HG03060 (cell line): Measurements from ENCODE around the gene CCDC28B.
"Not testable (repeated sequence)": the region's sequence is repeated elsewhere in the genome, so short reads cannot be mapped to it uniquely, and the experiment has no call there.

Experiments used
- ATAC-seq: cut with Tn5 transposase; IDR thresholded peaks from one replicate; pipeline ENCODE4 v1.9.1; 2021; ENCODE audit warnings: low read depth, moderate number of reproducible peaks; ENCODE audit not compliant: unreplicated experiment

CCDC28B gene

DNA sequence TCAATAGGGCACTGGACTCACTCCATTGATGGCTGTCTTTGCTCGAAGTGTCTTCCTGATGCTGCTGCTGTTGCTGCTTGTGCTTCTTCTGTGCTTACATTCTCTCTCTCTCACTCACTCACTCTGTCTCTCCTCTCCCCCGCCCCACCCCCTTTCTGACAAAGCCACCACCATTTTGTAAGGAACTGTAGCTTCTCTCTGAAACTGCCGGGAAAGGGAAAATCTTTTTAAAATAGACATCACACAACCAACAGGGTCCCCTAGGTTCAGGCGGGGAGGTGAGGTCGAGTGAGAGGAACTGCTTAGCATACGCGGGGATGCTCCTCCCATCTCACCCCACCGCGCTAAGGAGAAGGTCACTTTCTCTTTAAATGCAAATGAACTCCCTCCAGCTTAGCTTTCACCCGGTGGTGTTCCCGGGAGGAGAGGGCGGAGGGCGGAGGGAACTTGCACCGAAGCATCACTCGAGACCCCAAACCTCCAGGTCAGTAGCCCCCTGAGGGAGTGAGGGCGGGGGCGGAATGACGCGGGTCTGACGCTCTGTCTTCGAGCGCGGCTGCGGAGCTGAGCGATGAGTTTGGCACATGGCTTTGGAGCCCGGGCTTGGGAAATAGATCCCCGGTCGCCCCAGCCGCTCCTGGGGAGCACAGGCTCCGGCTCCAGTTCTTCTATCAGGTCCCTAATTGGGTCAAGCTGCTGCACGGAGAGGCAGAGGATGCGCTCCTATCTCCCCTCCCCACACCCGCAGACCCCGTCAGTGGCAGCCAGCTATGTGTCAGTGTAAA, at the start of gene CCDC28B:
Gene CCDC28B (plus strand): TSS at position 370 of the 785 bp plus-strand sequence. CDS start 1,341 bp downstream, outside the sequence.
- no peak for ATAC-seq

- ATAC-seq: no peak
Measured at GRCh38 chr1:32150847-32151246, 49.5 kb upstream of the CCDC28B start.

- ATAC-seq: no peak
Measured at GRCh38 chr1:32151319-32151787, 49.0 kb upstream of the CCDC28B start.

- ATAC-seq: no peak
Measured at GRCh38 chr1:32159189-32159588, 41.2 kb upstream of the CCDC28B start.

DNA sequence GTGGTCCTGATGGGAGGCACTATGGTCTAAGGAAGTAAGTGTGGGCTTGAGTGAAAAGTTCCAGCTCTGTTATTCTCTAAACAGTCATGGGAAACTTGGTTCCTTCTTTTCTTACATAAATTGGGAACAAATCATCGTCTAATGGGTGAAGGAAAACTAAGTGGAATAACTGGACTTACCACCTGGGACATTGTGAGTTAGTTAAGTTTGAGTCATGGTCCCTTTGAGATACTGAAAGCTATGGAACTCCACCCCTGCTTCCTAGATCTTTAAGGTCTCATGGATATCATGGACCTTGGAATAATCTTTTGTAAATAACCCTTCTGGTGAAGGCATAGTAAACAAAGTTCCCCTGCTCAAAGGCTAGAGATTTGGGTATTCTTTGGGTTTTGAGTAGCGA, 37.0 kb upstream of the CCDC28B start:
- no peak for ATAC-seq

DNA sequence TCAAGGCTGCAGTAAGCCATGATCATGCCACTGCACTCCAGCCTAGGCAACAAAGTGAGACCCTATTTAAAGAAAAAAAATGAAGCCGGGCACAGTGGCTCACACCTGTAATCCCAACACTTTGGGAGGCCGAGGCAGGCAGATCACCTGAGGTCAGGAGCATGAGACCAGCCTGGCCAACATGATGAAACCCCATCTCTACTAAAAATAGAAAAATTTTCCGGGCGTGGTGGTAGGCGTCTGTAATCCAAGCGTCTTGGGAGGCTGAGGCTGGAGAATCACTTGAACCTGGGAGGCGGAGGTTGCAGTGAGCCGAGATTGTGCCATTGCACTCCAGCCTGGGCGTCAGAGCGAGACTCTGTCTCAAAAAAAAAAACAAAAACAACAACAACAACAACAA, 34.8 kb upstream of the CCDC28B start:
- ATAC-seq: not testable (repeated sequence)

DNA sequence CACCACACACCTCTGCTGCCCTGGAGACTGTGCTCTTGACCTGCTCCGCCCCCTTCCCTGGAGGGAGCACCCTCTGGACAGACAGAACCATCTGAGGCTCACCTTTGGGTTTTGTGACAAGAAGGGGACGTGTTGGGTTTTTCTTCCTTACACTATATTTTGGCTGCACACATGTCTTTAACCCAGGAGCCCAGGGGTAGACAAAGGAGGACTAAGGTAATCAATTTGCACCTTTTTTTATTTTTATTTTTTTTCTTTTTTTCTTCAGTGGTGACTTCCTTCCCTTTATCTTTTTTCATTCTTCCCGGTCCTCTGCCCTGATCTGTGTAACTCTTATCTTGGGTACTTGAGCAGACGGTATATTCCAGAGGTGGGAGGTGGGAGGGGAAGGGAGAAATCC, 29.4 kb upstream of the CCDC28B start:
- no peak for ATAC-seq

DNA sequence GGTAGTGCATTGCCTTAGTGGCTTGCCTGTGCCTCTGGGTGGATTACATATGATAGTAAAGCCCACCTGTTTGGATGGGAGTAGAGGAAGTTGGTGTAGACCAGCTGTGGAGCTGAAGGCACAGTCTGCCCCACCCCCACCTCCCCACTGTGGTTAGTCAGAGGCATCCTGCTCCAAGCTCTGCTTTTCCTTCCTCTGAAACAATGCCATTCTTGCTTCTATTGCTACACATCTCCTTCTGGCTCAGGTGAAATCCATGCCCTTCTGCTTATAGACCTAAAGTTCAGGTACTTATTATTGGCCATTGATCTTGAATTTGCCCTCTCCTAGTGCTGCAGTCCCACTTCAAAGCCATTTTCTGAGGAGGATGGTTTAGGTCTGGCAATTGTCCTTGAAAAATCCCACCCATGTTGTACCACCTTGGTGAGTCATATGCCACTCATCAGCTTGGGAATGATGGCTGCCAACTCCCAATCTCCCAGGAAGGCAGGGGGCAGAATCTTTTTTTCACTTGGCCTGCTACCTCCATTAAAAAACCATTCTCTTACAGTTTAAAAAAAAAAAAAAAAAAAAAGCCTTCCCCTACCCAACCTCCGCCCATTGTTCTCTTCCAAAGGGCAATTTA, 27.7 kb upstream of the CCDC28B start:
- no peak for ATAC-seq

- no peak for ATAC-seq
Measured at GRCh38 chr1:32178380-32179192, 21.8 kb upstream of the CCDC28B start.

DNA sequence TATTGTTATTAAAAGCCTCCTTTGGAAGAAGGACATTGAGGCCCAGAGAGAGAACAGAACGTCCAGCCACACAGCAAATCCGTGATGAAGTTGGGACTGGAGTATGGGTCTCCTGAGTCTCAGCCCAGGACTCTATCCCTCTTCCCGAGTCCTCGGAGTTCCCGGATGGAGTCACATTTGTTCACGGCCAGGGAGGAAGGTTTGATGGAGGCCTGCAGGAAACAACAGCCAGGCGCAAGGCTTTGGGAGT, 21.3 kb upstream of the CCDC28B start:
- no peak for ATAC-seq

GRCh38 chr1:32179443-32180185, 20.8 kb upstream of the CCDC28B start, which contains the start of gene TXLNA:
TXLNA (plus strand) TSS chr1:32179675; CDS start chr1:32180346, 671 bp downstream.
- peak; percentile 68 for ATAC-seq

DNA sequence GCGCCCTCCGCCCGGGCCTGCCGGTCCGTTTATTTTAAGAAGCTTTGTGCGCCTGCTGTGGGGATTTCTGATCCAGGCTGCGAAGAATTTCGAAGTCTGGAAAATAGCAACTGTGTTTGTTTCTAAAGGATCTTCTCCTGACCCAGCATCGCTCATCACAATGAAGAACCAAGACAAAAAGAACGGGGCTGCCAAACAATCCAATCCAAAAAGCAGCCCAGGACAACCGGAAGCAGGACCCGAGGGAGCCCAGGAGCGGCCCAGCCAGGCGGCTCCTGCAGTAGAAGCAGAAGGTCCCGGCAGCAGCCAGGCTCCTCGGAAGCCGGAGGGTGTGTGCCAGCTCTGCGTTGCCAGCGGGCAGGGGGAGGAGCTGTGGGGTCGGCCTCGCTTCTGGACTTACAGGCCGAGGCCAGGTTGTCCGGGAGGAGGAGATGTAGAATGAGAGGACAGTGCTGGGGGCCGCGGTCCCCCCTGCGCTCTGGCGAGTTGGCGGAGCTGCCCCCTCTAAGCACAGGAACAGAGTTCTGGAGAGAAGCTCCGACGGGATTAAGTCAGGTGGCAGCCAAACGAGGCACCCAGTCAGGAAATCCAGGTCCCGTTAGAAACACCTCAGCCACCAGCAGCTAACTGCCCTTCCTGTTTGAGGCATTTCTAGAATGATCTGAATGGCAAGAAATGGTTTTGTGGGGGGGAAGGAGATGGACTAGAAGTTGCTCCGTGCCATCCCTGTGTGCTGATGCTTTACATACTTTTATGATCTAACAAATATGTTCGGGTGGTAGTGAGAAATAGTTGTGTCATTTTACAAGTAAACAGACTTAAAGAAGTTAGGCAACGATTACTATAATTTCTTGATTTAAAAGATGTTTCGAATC, 20.0 kb upstream of the CCDC28B start:
- no peak for ATAC-seq

DNA sequence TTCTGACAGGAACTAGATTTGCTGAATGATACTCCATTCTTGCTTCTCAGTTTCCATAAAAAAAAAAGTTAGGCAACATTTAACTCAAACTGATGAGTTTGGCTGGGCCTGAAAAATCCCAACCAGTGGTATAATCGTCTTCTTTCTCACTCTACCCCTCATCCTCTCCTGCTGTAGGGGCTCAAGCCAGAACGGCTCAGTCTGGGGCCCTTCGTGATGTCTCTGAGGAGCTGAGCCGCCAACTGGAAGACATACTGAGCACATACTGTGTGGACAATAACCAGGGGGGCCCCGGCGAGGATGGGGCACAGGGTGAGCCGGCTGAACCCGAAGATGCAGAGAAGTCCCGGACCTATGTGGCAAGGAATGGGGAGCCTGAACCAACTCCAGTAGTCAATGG, 19.3 kb upstream of the CCDC28B start:
- ATAC-seq: no peak

DNA sequence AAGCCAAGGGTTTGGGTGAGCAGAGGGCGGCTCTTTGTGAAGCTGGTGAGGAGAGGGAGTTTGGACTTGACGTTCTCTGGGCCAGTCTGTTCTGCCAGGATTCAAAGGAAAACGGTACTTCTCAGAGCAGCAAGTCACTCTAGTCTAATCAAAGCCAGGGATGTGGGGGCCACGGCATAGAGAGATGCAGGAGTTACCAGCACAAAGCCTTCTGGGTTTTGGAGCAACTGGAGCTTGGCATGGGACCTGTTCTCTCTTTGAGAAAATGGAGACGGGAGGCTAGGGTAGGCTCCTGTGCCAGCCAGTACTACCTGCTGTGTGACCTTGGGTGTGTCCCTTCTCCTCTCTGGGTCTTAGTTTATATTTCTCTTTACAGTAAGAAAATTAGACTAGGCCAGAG, 18.8 kb upstream of the CCDC28B start:
- ATAC-seq: no peak

GRCh38 chr1:32182060-32182459, 18.3 kb upstream of the CCDC28B start:
- no peak for ATAC-seq

- no peak for ATAC-seq
Measured at GRCh38 chr1:32184650-32185049, 15.7 kb upstream of the CCDC28B start.

GRCh38 chr1:32186077-32186476, 14.3 kb upstream of the CCDC28B start:
- no peak for ATAC-seq

DNA sequence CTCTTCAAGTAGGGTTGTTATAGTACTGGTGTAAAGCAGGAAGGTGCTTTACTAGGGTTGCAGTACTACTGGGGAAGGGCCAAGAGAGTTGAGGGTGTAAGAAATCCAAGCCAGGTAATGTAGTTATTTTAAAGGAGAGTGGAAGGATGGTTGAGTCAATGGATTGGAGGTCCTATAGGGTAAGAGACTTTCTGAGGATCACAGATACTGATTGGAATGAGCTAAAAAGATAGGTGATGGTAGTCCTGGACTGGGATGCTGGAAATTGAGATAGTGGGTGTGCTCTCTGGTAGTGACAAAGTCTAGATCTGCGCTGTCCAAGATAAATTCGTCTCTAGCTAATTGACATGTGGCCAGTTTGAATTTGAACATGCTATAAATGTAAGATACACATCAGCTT, 13.9 kb upstream of the CCDC28B start:
- ATAC-seq: no peak

GRCh38 chr1:32187850-32188249, 12.5 kb upstream of the CCDC28B start:
- ATAC-seq: no peak
